K562 (cell line): ENCODE results near the gene CNNM3. TPM values are rescaled to one million over a fixed set of nuclear protein-coding genes. Genes with fewer than 3 reads are reported as not detected.
A peak's percentile ranks its signal among the peaks of the same experiment; 100 is the strongest.

Experiments
- BHLHE40 ChIP-seq: IDR thresholded peaks from 2 replicates; pipeline ENCODE4 v1.6.1; 2011; ENCODE audit warnings: low read length, improper control_type of control experiment
- CREB1 ChIP-seq, 2 experiments: sonication (generic) in 1 of 2; formaldehyde crosslinking in 1 of 2; IDR thresholded peaks; 2 replicates each; pipeline versions ENCODE4 v1.6.1 to v1.8.0; 2012 to 2022; ENCODE audit warnings: inconsistent platforms in 1 of 2, mild to moderate bottlenecking in 1 of 2, missing genetic modification reagents in 1 of 2, moderate library complexity in 1 of 2
- ELF4 ChIP-seq: fragments of 450-650 bp; formaldehyde crosslinking; IDR thresholded peaks from 2 replicates; pipeline ENCODE4 v1.4.0; 2022; ENCODE audit warnings: missing genetic modification characterization
- EP300 ChIP-seq: IDR thresholded peaks from 2 replicates; pipeline ENCODE4 v1.6.1; 2012; ENCODE audit warnings: low read length, improper control_type of control experiment
- FOXA1 ChIP-seq: fragments of 450-650 bp; IDR thresholded peaks from 2 replicates; pipeline ENCODE4 v1.6.1; 2016; ENCODE audit warnings: mild to moderate bottlenecking, borderline replicate concordance
- HIVEP1 ChIP-seq: fragments of 250-450 bp; sonication (Bioruptor Pico); IDR thresholded peaks from 2 replicates; pipeline ENCODE4 v1.4.0; 2020; ENCODE audit warnings: mild to moderate bottlenecking
- NFE2L1 ChIP-seq: fragments of 450-650 bp; IDR thresholded peaks from 2 replicates; pipeline ENCODE4 v1.6.1; 2016; ENCODE audit warnings: missing genetic modification characterization, low read depth, mild to moderate bottlenecking, missing compliant biosample characterization, moderate library complexity, borderline replicate concordance
- PCBP2 ChIP-seq: fragments of 200-400 bp; formaldehyde crosslinking; IDR thresholded peaks from 2 replicates; pipeline ENCODE4 v1.6.1; 2018; ENCODE audit warnings: low read length, low read depth, mild to moderate bottlenecking, moderate library complexity; ENCODE audit not compliant: poor library complexity, severe bottlenecking
- POLR3G ChIP-seq: IDR thresholded peaks from 2 replicates; pipeline ENCODE4 v1.6.1; 2011; ENCODE audit not compliant: insufficient read length, insufficient replicate concordance; ENCODE audit errors: extremely low read depth
- RBM15 ChIP-seq: fragments of 200-400 bp; formaldehyde crosslinking; IDR thresholded peaks from 2 replicates; pipeline ENCODE4 v1.6.1; 2018; ENCODE audit warnings: mild to moderate bottlenecking, low read length, moderate library complexity; ENCODE audit not compliant: insufficient read depth
- RFX5 ChIP-seq: IDR thresholded peaks from 2 replicates; pipeline ENCODE4 v1.6.1; 2011; ENCODE audit warnings: low read depth, mild to moderate bottlenecking, improper control_type of control experiment, low read length
- SAP30 ChIP-seq: fragments of 200-600 bp; sonication (generic); IDR thresholded peaks from 2 replicates; pipeline ENCODE4 v1.6.1; 2012; ENCODE audit warnings: borderline replicate concordance, low read depth, mild to moderate bottlenecking, moderate library complexity, low read length, control low read depth, inconsistent platforms; ENCODE audit not compliant: insufficient read depth, poor library complexity, severe bottlenecking
- SPI1 ChIP-seq: IDR thresholded peaks from 2 replicates; pipeline ENCODE4 v1.6.1; 2011; ENCODE audit warnings: low read depth, low read length, control low read depth, borderline replicate concordance
- SREBF1 ChIP-seq: fragments of 150-350 bp; IDR thresholded peaks from 2 replicates; pipeline ENCODE4 v1.6.1; 2014; ENCODE audit warnings: antibody characterized with exemption, low read depth, low read length, borderline replicate concordance
- TEAD4 ChIP-seq, 2 experiments: sonication (generic) in 1 of 2; formaldehyde crosslinking in 1 of 2; IDR thresholded peaks; 2 replicates each; pipeline versions ENCODE4 v1.6.1 to v1.8.0; 2012 to 2022; ENCODE audit warnings: borderline replicate concordance in 1 of 2, inconsistent platforms in 1 of 2, low read length in 1 of 2, mild to moderate bottlenecking in 1 of 2, missing genetic modification reagents in 1 of 2
- ZBTB8A ChIP-seq: fragments of 450-650 bp; IDR thresholded peaks from 2 replicates; pipeline ENCODE4 v1.6.1; 2018; ENCODE audit warnings: mild to moderate bottlenecking, moderate library complexity; ENCODE audit not compliant: partially characterized antibody
- ZNF551 ChIP-seq: fragments of 250-450 bp; sonication (Bioruptor Pico); IDR thresholded peaks from 2 replicates; pipeline ENCODE4 v1.5.0; 2021; ENCODE audit warnings: mild to moderate bottlenecking, moderate library complexity
- polyA plus RNA-seq, 8 experiments: library from polyadenylated mRNA; depleted of rRNA in 4 of 8; stranded (reverse) in 5 of 8; unstranded in 3 of 8; fragments of >200 nt; fragmentation: Nextera tagmentation in 2 of 8; fragmentation: Illumina TruSeq in 1 of 8; extraction: Ambion mirVana in 2 of 8; extraction: Trizol in 1 of 8; gene quantifications; 2 replicates each; pipeline versions ENCODE4 v1.2.1 to v1.2.3, GENCODE V29; 2011 to 2014; ENCODE audit warnings: inconsistent platforms in 1 of 8, missing spikeins in 1 of 8
- total RNA-seq, 7 experiments: library from RNA; depleted of rRNA in 6 of 7; stranded (reverse); fragments of >200 nt in 6 of 7; fragmentation: Illumina TruSeq in 2 of 7; extraction: Trizol in 2 of 7; gene quantifications; 2 replicates each; pipeline versions ENCODE4 v1.2.1 to v1.2.3, GENCODE V29; 2011 to 2021; ENCODE audit warnings: low replicate concordance in 1 of 7
- TF ChIP-seq, protein P1 (sequence below): fragments of 250-450 bp; sonication (Bioruptor Pico); IDR thresholded peaks from 2 replicates; pipeline ENCODE4 v1.5.0; 2020; ENCODE audit warnings: mild to moderate bottlenecking, borderline replicate concordance
- TF ChIP-seq, protein P2 (sequence below): fragments of 450-650 bp; IDR thresholded peaks from 2 replicates; pipeline ENCODE4 v1.6.1; 2017; ENCODE audit warnings: mild to moderate bottlenecking, moderate library complexity
- TF ChIP-seq, protein P3 (sequence below), 2 experiments: fragments of 450-650 bp; conservative IDR thresholded peaks; 2 replicates each; pipeline ENCODE4 v1.6.1; 2017; ENCODE audit warnings: mild to moderate bottlenecking in 2 of 2, moderate library complexity in 2 of 2
- TF ChIP-seq, protein P4 (sequence below): sonication (generic); formaldehyde crosslinking; IDR thresholded peaks from 2 replicates; pipeline ENCODE4 v1.8.1; 2023; ENCODE audit warnings: mild to moderate bottlenecking, missing genetic modification reagents, moderate library complexity

The CNNM3 gene
- total and polyA plus RNA-seq, 9 of the 15 experiments (the other 6 are each of a cell fraction or from before 2014, with no cell fraction given): 1.4 to 16.9 (median 6.5) TPM

DNA sequence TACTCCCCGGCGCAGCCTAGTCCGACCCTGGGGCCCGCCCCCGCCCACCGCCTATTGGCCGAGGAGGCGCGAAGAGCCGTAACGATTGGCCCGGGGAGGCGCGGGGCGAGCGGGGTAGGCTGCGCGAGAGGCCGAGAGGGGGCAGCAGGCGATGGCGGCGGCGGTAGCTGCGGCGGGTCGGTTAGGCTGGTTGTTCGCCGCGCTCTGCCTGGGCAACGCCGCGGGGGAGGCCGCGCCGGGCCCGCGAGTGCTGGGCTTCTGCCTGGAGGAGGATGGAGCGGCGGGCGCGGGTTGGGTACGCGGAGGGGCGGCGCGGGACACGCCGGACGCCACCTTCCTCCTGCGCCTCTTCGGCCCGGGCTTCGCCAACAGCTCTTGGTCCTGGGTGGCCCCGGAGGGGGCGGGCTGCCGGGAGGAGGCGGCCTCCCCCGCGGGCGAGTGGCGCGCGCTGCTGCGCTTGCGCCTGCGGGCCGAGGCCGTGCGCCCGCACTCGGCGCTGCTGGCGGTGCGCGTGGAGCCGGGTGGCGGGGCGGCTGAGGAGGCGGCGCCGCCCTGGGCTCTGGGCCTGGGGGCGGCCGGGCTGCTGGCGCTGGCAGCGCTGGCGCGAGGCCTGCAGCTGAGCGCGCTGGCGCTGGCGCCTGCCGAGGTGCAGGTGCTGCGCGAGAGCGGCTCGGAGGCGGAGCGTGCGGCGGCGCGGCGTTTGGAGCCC, at the start of gene CNNM3 (continued):
- TF ChIP-seq, protein P1, sequence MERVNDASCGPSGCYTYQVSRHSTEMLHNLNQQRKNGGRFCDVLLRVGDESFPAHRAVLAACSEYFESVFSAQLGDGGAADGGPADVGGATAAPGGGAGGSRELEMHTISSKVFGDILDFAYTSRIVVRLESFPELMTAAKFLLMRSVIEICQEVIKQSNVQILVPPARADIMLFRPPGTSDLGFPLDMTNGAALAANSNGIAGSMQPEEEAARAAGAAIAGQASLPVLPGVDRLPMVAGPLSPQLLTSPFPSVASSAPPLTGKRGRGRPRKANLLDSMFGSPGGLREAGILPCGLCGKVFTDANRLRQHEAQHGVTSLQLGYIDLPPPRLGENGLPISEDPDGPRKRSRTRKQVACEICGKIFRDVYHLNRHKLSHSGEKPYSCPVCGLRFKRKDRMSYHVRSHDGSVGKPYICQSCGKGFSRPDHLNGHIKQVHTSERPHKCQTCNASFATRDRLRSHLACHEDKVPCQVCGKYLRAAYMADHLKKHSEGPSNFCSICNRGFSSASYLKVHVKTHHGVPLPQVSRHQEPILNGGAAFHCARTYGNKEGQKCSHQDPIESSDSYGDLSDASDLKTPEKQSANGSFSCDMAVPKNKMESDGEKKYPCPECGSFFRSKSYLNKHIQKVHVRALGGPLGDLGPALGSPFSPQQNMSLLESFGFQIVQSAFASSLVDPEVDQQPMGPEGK (CRISPR knock-in tag): no peak
- TF ChIP-seq POLR3G (no peak), CREB1 (IDR thresholded peaks at IDR 0.05) (no peak), CREB1 (CRISPR knock-in tag; IDR thresholded peaks at IDR 0.05) (peak; percentile 58; the same call in 1 of the 2 replicates), BHLHE40 (no peak), SAP30 (peak; percentile 15), TEAD4 (IDR thresholded peaks at IDR 0.05; ENCODE audit: low read length) (no peak), TEAD4 (CRISPR knock-in tag; IDR thresholded peaks at IDR 0.05; ENCODE audit: borderline replicate concordance) (no peak), PCBP2 (no peak), FOXA1 (no peak), RFX5 (no peak), RBM15 (no peak), NFE2L1 (tag) (no peak), ELF4 (CRISPR knock-in tag) (no peak), SREBF1 (no peak), ZNF551 (CRISPR knock-in tag) (no peak), HIVEP1 (CRISPR knock-in tag) (no peak), SPI1 (no peak), ZBTB8A (no peak), EP300 (no peak)
- TF ChIP-seq, protein P2, sequence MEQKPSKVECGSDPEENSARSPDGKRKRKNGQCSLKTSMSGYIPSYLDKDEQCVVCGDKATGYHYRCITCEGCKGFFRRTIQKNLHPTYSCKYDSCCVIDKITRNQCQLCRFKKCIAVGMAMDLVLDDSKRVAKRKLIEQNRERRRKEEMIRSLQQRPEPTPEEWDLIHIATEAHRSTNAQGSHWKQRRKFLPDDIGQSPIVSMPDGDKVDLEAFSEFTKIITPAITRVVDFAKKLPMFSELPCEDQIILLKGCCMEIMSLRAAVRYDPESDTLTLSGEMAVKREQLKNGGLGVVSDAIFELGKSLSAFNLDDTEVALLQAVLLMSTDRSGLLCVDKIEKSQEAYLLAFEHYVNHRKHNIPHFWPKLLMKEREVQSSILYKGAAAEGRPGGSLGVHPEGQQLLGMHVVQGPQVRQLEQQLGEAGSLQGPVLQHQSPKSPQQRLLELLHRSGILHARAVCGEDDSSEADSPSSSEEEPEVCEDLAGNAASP: no peak
- TF ChIP-seq, protein P3, sequence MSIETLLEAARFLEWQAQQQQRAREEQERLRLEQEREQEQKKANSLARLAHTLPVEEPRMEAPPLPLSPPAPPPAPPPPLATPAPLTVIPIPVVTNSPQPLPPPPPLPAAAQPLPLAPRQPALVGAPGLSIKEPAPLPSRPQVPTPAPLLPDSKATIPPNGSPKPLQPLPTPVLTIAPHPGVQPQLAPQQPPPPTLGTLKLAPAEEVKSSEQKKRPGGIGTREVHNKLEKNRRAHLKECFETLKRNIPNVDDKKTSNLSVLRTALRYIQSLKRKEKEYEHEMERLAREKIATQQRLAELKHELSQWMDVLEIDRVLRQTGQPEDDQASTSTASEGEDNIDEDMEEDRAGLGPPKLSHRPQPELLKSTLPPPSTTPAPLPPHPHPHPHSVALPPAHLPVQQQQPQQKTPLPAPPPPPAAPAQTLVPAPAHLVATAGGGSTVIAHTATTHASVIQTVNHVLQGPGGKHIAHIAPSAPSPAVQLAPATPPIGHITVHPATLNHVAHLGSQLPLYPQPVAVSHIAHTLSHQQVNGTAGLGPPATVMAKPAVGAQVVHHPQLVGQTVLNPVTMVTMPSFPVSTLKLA (conservative IDR thresholded peaks at IDR 0.05): peak in 1 of 2 experiments; percentile 75; a peak in 3 of 4 replicates
- TF ChIP-seq, protein P4, sequence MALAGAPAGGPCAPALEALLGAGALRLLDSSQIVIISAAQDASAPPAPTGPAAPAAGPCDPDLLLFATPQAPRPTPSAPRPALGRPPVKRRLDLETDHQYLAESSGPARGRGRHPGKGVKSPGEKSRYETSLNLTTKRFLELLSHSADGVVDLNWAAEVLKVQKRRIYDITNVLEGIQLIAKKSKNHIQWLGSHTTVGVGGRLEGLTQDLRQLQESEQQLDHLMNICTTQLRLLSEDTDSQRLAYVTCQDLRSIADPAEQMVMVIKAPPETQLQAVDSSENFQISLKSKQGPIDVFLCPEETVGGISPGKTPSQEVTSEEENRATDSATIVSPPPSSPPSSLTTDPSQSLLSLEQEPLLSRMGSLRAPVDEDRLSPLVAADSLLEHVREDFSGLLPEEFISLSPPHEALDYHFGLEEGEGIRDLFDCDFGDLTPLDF (CRISPR knock-in tag): no peak
